A549 (cell line): ENCODE measurements around the gene B3GNT5. TPM values are rescaled to one million over a fixed set of nuclear protein-coding genes. Genes with fewer than 3 reads are reported as not detected.

Source experiments
- ATAC-seq, 2 experiments: fragments of 200-7000 bp in 1 of 2; fragments of >200 bp in 1 of 2; cut with Nextera tagmentation in 1 of 2; cut with Tn5 transposase in 1 of 2; 3 replicates each; pipeline versions ENCODE4 v1.8.0 to v1.9.1; 2018 to 2020; ENCODE audit warnings: mild to moderate bottlenecking in 1 of 2, moderate library complexity in 1 of 2
- CTCF ChIA-PET: fragments of 300-600 bp; sonication (Branson Sonifier 250); formaldehyde crosslinking; extraction: SDS; loops from one replicate; lab custom pipeline; 2021; ENCODE audit warnings: antibody characterized with exemption, inconsistent platforms; lab: Yijun Ruan, JAX
- POLR2A ChIA-PET: fragments of 350-600 bp; formaldehyde crosslinking; extraction: SDS; loops from one replicate; lab custom pipeline; 2021; ENCODE audit warnings: antibody characterized with exemption, inconsistent platforms; lab: Yijun Ruan, JAX
- DNase-seq, 2 experiments: peaks; one replicate each; pipeline versions ENCODE4 v3.0.0 to v3.0.0-alpha.2; 2011 to 2016; ENCODE audit warnings: low read depth in 1 of 2, low spot score in 1 of 2
- FAIRE-seq: peaks from 2 replicates; lab custom pipeline; 2011; peaks lifted over from hg19 to GRCh38; lab: Jason Lieb, UNC
- H3K27ac ChIP-seq, 2 experiments: fragments of >200 bp; sonication (Bioruptor Twin); formaldehyde crosslinking; 3 replicates each; pipeline ENCODE4 v1.5.1; 2016 to 2017
- H3K4me1 ChIP-seq: fragments of >200 bp; sonication (Bioruptor Twin); formaldehyde crosslinking; 3 replicates; pipeline ENCODE4 v1.6.1; 2016
- H3K4me2 ChIP-seq: fragments of >200 bp; sonication (Bioruptor Twin); formaldehyde crosslinking; 3 replicates; pipeline ENCODE4 v1.6.1; 2016
- H3K4me3 ChIP-seq: fragments of >200 bp; sonication (Bioruptor Twin); formaldehyde crosslinking; 3 replicates; pipeline ENCODE4 v1.5.1; 2016
- H3K9me3 ChIP-seq: fragments of >200 bp; sonication (Bioruptor Twin); formaldehyde crosslinking; 3 replicates; pipeline ENCODE4 v1.6.1; 2016
- BHLHE40 ChIP-seq: IDR thresholded peaks from 2 replicates; pipeline ENCODE4 v1.6.1; 2012; ENCODE audit warnings: low read depth, low read length, inconsistent platforms
- CBX2 ChIP-seq: fragments of 200-600 bp; sonication (generic); IDR thresholded peaks from 2 replicates; pipeline ENCODE4 v1.6.1; 2016; ENCODE audit warnings: low read depth, mild to moderate bottlenecking, borderline replicate concordance
- CBX8 ChIP-seq: fragments of 200-600 bp; sonication (generic); IDR thresholded peaks from 2 replicates; pipeline ENCODE4 v1.6.1; 2016
- CHD2 ChIP-seq: fragments of 150-350 bp; IDR thresholded peaks from 2 replicates; pipeline ENCODE4 v1.6.1; 2014; ENCODE audit warnings: low read length; ENCODE audit not compliant: partially characterized antibody
- EHMT2 ChIP-seq: fragments of 200-600 bp; sonication (generic); IDR thresholded peaks from 2 replicates; pipeline ENCODE4 v1.6.1; 2016; ENCODE audit warnings: antibody characterized with exemption, low read depth, mild to moderate bottlenecking, moderate library complexity
- FOSB ChIP-seq: fragments of 250-450 bp; sonication (Bioruptor Pico); IDR thresholded peaks from 2 replicates; pipeline ENCODE4 v1.5.0; 2020; ENCODE audit warnings: mild to moderate bottlenecking, moderate library complexity
- FOXS1 ChIP-seq: fragments of 250-450 bp; sonication (Bioruptor Pico); IDR thresholded peaks from 2 replicates; pipeline ENCODE4 v1.5.0; 2020; ENCODE audit warnings: mild to moderate bottlenecking, moderate library complexity
- HEYL ChIP-seq: fragments of 250-450 bp; sonication (Bioruptor Pico); IDR thresholded peaks from 2 replicates; pipeline ENCODE4 v1.8.0; 2021; ENCODE audit warnings: mild to moderate bottlenecking, moderate library complexity
- HOXB5 ChIP-seq: fragments of 250-450 bp; sonication (Bioruptor Pico); IDR thresholded peaks from 2 replicates; pipeline ENCODE4 v1.5.0; 2020; ENCODE audit warnings: mild to moderate bottlenecking, moderate library complexity
- JUN ChIP-seq, 2 experiments: fragments of >200 bp; sonication (Bioruptor Twin); formaldehyde crosslinking; IDR thresholded peaks; 2 replicates in 1 of 2; 3 replicates in 1 of 2; pipeline ENCODE4 v1.6.1; 2016 to 2017
- KDM5A ChIP-seq: fragments of 200-600 bp; sonication (generic); IDR thresholded peaks from 2 replicates; pipeline ENCODE4 v1.6.1; 2016; ENCODE audit warnings: antibody characterized with exemption, mild to moderate bottlenecking
- MAZ ChIP-seq: fragments of 150-350 bp; IDR thresholded peaks from 2 replicates; pipeline ENCODE4 v1.6.1; 2014; ENCODE audit warnings: antibody characterized with exemption, low read depth, low read length, borderline replicate concordance
- NFE2L2 ChIP-seq: fragments of 150-350 bp; conservative IDR thresholded peaks from 2 replicates; pipeline ENCODE4 v1.6.1; 2014; ENCODE audit warnings: low read length
- NPAS2 ChIP-seq: fragments of 250-450 bp; sonication (Bioruptor Pico); IDR thresholded peaks from 2 replicates; pipeline ENCODE4 v1.8.0; 2022; ENCODE audit warnings: mild to moderate bottlenecking, moderate library complexity, borderline replicate concordance
- NR3C1 ChIP-seq: fragments of >200 bp; sonication (Bioruptor Twin); formaldehyde crosslinking; IDR thresholded peaks from 3 replicates; pipeline ENCODE4 v1.6.1; 2017
- PHF8 ChIP-seq: fragments of 200-600 bp; sonication (generic); IDR thresholded peaks from 2 replicates; pipeline ENCODE4 v1.6.1; 2016; ENCODE audit warnings: low read depth, mild to moderate bottlenecking, antibody characterized with exemption, moderate library complexity, borderline replicate concordance
- POLR2A ChIP-seq: IDR thresholded peaks from 2 replicates; pipeline ENCODE4 v1.6.1; 2012; ENCODE audit warnings: mild to moderate bottlenecking, low read length
- POLR2AphosphoS2 ChIP-seq: conservative IDR thresholded peaks from 2 replicates; pipeline ENCODE4 v1.6.1; 2012; ENCODE audit warnings: low read length, improper control_type of control experiment, inconsistent platforms
- RAD21 ChIP-seq, 2 experiments: fragments of >200 bp in 1 of 2; sonication (Bioruptor Twin) in 1 of 2; formaldehyde crosslinking in 1 of 2; IDR thresholded peaks in 1 of 2; conservative IDR thresholded peaks in 1 of 2; 2 replicates in 1 of 2; 3 replicates in 1 of 2; pipeline ENCODE4 v1.6.1; 2012 to 2018; ENCODE audit warnings: inconsistent platforms in 1 of 2
- RCOR1 ChIP-seq: fragments of 150-350 bp; IDR thresholded peaks from 2 replicates; pipeline ENCODE4 v1.6.1; 2014; ENCODE audit warnings: antibody characterized with exemption, low read length, low read depth
- RNF2 ChIP-seq: fragments of 200-600 bp; sonication (generic); IDR thresholded peaks from 2 replicates; pipeline ENCODE4 v1.6.1; 2016; ENCODE audit warnings: low read depth, mild to moderate bottlenecking, antibody characterized with exemption, moderate library complexity, borderline replicate concordance
- SREBF2 ChIP-seq: fragments of 450-650 bp; IDR thresholded peaks from 2 replicates; pipeline ENCODE4 v1.6.1; 2014; ENCODE audit warnings: mild to moderate bottlenecking, moderate library complexity
- TP53 ChIP-seq: fragments of 250-450 bp; sonication (Bioruptor Pico); IDR thresholded peaks from 2 replicates; pipeline ENCODE4 v1.5.0; 2021; ENCODE audit warnings: mild to moderate bottlenecking, moderate library complexity
- ZNF302 ChIP-seq: fragments of 250-450 bp; sonication (Bioruptor Pico); IDR thresholded peaks from 2 replicates; pipeline ENCODE4 v1.9.0; 2021; ENCODE audit warnings: inconsistent platforms, mild to moderate bottlenecking, moderate library complexity
- ZSCAN20 ChIP-seq: fragments of 250-450 bp; sonication (Bioruptor Pico); IDR thresholded peaks from 2 replicates; pipeline ENCODE4 v1.8.0; 2022; ENCODE audit warnings: mild to moderate bottlenecking, moderate library complexity
- WGBS: methylation state at CpG from one replicate; pipeline ENCODE4 v1.1.6; 2017; ENCODE audit errors: missing lambda C conversion rate; 5-methylcytosine and 5-hydroxymethylcytosine counted together
- polyA minus RNA-seq: library from RNA; depleted of rRNA, polyadenylated mRNA; stranded (reverse); fragments of >200 nt; gene quantifications from 2 replicates; pipeline ENCODE4 v1.2.3, GENCODE V29; 2011; rRNA and poly(A)+ RNA removed
- polyA plus RNA-seq, 4 experiments: library from polyadenylated mRNA; depleted of rRNA in 3 of 4; stranded (reverse); fragments of >200 nt; fragmentation: RNase III in 1 of 4; extraction: RNeasy Plus Mini Kit Qiagen cat#74134 plus additional on column Dnase treatment in 1 of 4; gene quantifications; 2 replicates in 3 of 4; 3 replicates in 1 of 4; pipeline ENCODE4 v1.2.3, GENCODE V29; 2011 to 2017
- TF ChIP-seq, protein P1 (sequence below): IDR thresholded peaks from 2 replicates; pipeline ENCODE4 v1.6.1; 2012
- TF ChIP-seq, protein P2 (sequence below): IDR thresholded peaks from 2 replicates; pipeline ENCODE4 v1.6.1; 2012; ENCODE audit warnings: low read depth, borderline replicate concordance
- TF ChIP-seq, protein P3 (sequence below): fragments of 250-450 bp; sonication (Bioruptor Pico); IDR thresholded peaks from 2 replicates; pipeline ENCODE4 v1.5.0; 2020; ENCODE audit warnings: low read depth, mild to moderate bottlenecking, moderate library complexity
- TF ChIP-seq, protein P4 (sequence below): fragments of 150-350 bp; IDR thresholded peaks from 2 replicates; pipeline ENCODE4 v1.6.1; 2014; ENCODE audit warnings: low read depth, mild to moderate bottlenecking, low read length
- TF ChIP-seq, protein P5 (sequence below): fragments of >200 bp; sonication (Bioruptor Twin); formaldehyde crosslinking; IDR thresholded peaks from 2 replicates; pipeline ENCODE4 v1.6.1; 2016
- TF ChIP-seq, protein P6 (sequence below): fragments of 450-650 bp; IDR thresholded peaks from 2 replicates; pipeline ENCODE4 v1.6.1; 2014; ENCODE audit warnings: antibody characterized with exemption

The B3GNT5 gene, protein sequence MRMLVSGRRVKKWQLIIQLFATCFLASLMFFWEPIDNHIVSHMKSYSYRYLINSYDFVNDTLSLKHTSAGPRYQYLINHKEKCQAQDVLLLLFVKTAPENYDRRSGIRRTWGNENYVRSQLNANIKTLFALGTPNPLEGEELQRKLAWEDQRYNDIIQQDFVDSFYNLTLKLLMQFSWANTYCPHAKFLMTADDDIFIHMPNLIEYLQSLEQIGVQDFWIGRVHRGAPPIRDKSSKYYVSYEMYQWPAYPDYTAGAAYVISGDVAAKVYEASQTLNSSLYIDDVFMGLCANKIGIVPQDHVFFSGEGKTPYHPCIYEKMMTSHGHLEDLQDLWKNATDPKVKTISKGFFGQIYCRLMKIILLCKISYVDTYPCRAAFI
- polyA plus RNA-seq (2011; rRNA removed) (10.9 and 11.7 TPM in 2 replicates), polyA plus RNA-seq (2017; fragmentation: RNase III; extraction: RNeasy Plus Mini Kit Qiagen cat#74134 plus additional on column Dnase treatment) (4.7 to 4.8 TPM (median 4.7 TPM) in 3 replicates), polyA minus RNA-seq (9.8 and 9.9 TPM in 2 replicates)
- 1.9 and 2.1 TPM in 2 replicates for polyA plus RNA-seq (2012; cell fraction: cytosol; rRNA removed)
- polyA plus RNA-seq (2012; cell fraction: nucleus; rRNA removed) = 1.00 and 1.5 TPM in 2 replicates

DNA sequence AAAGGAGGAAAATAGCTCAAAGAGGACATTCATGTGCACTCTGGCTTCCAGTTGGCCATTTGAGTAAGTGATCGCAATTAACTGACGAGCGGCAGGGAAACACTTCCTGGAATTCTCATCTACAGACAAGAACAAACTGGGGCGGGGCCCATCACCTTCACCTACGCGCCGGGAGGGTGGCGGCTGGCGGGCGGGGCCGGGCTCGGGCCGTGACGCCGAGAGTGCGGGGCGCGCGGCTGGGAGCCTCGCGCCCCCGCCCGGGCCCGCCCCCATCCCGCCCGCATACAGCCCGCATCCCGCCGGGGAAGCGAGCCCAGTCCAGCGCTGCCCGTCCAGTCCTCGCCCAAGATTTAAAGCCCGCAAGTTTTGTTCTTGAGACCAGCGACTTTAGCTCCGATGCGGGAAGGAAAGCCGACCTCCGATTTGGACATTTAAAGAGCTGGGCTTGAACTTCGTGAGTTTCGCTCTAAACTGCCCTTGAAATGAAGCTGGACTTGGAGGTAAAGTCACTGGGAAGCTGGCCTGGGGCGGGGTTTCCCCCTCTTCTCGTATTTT lies at the start of gene B3GNT5:
Gene B3GNT5, plus strand, starts transcription at position 281 of the 555 bp plus-strand sequence. CDS start 16,546 bp downstream, outside the sequence.
- TF ChIP-seq CBX2 = no peak
- TF ChIP-seq POLR2A = no peak
- TF ChIP-seq ZSCAN20 (CRISPR knock-in tag) = no peak
- TF ChIP-seq RCOR1 = no peak
- no peak for TF ChIP-seq BHLHE40
- TF ChIP-seq, protein P1, sequence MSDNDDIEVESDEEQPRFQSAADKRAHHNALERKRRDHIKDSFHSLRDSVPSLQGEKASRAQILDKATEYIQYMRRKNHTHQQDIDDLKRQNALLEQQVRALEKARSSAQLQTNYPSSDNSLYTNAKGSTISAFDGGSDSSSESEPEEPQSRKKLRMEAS = no peak
- TF ChIP-seq POLR2AphosphoS2 = no peak
- TF ChIP-seq RNF2 = no peak
- TF ChIP-seq, protein P2, sequence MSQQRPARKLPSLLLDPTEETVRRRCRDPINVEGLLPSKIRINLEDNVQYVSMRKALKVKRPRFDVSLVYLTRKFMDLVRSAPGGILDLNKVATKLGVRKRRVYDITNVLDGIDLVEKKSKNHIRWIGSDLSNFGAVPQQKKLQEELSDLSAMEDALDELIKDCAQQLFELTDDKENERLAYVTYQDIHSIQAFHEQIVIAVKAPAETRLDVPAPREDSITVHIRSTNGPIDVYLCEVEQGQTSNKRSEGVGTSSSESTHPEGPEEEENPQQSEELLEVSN = no peak
- no peak for TF ChIP-seq MAZ
- TF ChIP-seq, protein P3, sequence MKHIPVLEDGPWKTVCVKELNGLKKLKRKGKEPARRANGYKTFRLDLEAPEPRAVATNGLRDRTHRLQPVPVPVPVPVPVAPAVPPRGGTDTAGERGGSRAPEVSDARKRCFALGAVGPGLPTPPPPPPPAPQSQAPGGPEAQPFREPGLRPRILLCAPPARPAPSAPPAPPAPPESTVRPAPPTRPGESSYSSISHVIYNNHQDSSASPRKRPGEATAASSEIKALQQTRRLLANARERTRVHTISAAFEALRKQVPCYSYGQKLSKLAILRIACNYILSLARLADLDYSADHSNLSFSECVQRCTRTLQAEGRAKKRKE = no peak
- TF ChIP-seq RAD21 (conservative IDR thresholded peaks at IDR 0.05 in 1 of 2, IDR thresholded peaks at IDR 0.05 in 1 of 2) = no peak
- TF ChIP-seq PHF8 = no peak
- TF ChIP-seq, protein P4, sequence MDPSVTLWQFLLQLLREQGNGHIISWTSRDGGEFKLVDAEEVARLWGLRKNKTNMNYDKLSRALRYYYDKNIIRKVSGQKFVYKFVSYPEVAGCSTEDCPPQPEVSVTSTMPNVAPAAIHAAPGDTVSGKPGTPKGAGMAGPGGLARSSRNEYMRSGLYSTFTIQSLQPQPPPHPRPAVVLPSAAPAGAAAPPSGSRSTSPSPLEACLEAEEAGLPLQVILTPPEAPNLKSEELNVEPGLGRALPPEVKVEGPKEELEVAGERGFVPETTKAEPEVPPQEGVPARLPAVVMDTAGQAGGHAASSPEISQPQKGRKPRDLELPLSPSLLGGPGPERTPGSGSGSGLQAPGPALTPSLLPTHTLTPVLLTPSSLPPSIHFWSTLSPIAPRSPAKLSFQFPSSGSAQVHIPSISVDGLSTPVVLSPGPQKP = no peak
- no peak for TF ChIP-seq CHD2
- TF ChIP-seq HEYL (CRISPR knock-in tag) = no peak
- no peak for TF ChIP-seq FOSB (CRISPR knock-in tag)
- TF ChIP-seq NPAS2 (CRISPR knock-in tag) = no peak
- no peak for TF ChIP-seq FOXS1 (CRISPR knock-in tag)
- Histone ChIP-seq H3K4me2 (peak within 1 kb of the TSS; percentile 94), H3K4me1 (peaks cover 6% of the 10 kb centered on the region; the same call in 1 of the 3 replicates), H3K27ac (peak within 1 kb of the TSS; percentile 79 to 90), H3K4me3 (peak within 1 kb of the TSS; percentile 70), H3K9me3 (no peaks in the 10 kb centered on the region)
- WGBS = 0% methylated on average over 4 of the region's 43 CpGs
- CTCF ChIA-PET = interaction anchor here (0.7 to 4.7 kb wide), 6 partner anchors 10 to 133 kb away, joined by 3 to 34 read pairs (median 4); no protein-coding TSS in a partner anchor
- POLR2A ChIA-PET = interaction anchor here (0.6 to 2.8 kb wide), 4 partner anchors 12 to 129 kb away, joined by 3 to 12 read pairs (median 4); no protein-coding TSS in a partner anchor
- ATAC-seq = peak; percentile 35 to 51; a peak in 5 of 6 replicates
- no peak for FAIRE-seq
- DNase-seq = peak in 1 of 2 experiments; percentile 46

DNA sequence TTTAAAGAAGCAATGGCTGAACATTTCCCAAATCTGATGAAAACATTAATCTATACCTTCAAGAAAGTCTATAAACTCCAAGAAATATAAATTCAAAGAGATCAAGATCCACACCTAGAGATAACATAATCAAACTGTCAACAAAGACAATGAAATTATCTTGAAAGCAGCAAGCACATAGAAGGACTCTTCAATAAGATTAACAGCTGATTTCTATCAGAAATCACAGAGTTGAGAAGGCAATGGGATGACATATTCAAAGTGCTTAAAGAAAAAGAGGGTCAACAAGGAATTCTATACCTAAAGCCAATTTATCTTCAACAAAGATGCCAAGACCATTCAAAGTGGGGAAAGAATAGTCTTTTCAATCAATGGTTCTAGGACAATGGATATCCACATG lies 49.4 kb upstream of the B3GNT5 start:
- DNase-seq = no peak
- Histone ChIP-seq H3K27ac (no peak overlapping the region), H3K4me3 (no peak overlapping the region), H3K4me2 (no peak overlapping the region), H3K4me1 (no peaks in the 10 kb centered on the region), H3K9me3 (peaks cover 12% of the 10 kb centered on the region; the same call in 2 of the 3 replicates)
- ChIA-PET POLR2A (no interaction called here), CTCF (no interaction called here)
- no peak for FAIRE-seq
- no peak for ATAC-seq
- TF ChIP-seq, protein P5, sequence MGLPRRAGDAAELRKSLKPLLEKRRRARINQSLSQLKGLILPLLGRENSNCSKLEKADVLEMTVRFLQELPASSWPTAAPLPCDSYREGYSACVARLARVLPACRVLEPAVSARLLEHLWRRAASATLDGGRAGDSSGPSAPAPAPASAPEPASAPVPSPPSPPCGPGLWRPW = no peak
- no peak for TF ChIP-seq JUN (IDR thresholded peaks at IDR 0.05)
- TF ChIP-seq FOXS1 (CRISPR knock-in tag) = no peak
- no peak for TF ChIP-seq MAZ
- no peak for TF ChIP-seq EHMT2
- no peak for TF ChIP-seq POLR2A
- TF ChIP-seq NFE2L2 = no peak
- TF ChIP-seq SREBF2 = no peak
- TF ChIP-seq HEYL (CRISPR knock-in tag) = no peak
- TF ChIP-seq CBX8 = no peak
- TF ChIP-seq, protein P6, sequence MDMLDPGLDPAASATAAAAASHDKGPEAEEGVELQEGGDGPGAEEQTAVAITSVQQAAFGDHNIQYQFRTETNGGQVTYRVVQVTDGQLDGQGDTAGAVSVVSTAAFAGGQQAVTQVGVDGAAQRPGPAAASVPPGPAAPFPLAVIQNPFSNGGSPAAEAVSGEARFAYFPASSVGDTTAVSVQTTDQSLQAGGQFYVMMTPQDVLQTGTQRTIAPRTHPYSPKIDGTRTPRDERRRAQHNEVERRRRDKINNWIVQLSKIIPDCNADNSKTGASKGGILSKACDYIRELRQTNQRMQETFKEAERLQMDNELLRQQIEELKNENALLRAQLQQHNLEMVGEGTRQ = no peak
- TF ChIP-seq TP53 (CRISPR knock-in tag) = no peak
- TF ChIP-seq NR3C1 = no peak
- no peak for TF ChIP-seq KDM5A
- no peak for TF ChIP-seq HOXB5
- TF ChIP-seq, protein P4 = no peak
- TF ChIP-seq ZNF302 (CRISPR knock-in tag) = no peak
- no peak for TF ChIP-seq POLR2AphosphoS2
